Erythroblast (primary cell): ENCODE results near the gene NPLOC4.

Experiments
- GATA1 ChIP-seq: IDR thresholded peaks from 2 replicates; pipeline ENCODE4 v1.6.1; 2011; ENCODE audit warnings: low read depth, mild to moderate bottlenecking, control low read depth, low read length, moderate library complexity
- POLR2A ChIP-seq: IDR thresholded peaks from 2 replicates; pipeline ENCODE4 v1.6.1; 2011; ENCODE audit warnings: mild to moderate bottlenecking, low read length

- TF ChIP-seq POLR2A = peak; percentile 61
- no peak for TF ChIP-seq GATA1
These were observed 84.5 kb downstream of the NPLOC4 start, which contains the start of gene FAAP100 for GRCh38 chr17:81552244-81553017.
